IMR-90 (cell line): ENCODE measurements around the gene MT1X. TPM values are rescaled to one million over a fixed set of nuclear protein-coding genes. Genes with fewer than 3 reads are reported as not detected.

Experiments used
- ATAC-seq: fragments of 200-7000 bp; cut with Tn5 transposase; 2 replicates; pipeline ENCODE4 v1.9.1; 2020; ENCODE audit warnings: low read depth, mild to moderate bottlenecking, moderate library complexity
- BruUV-seq: library from RNA; stranded (reverse); fragments of 400-500 nt; replicated peaks from 2 replicates; lab custom pipeline; 2021; lab: Mats Ljungman, UMichigan
- CTCF ChIA-PET: fragments of 300-600 bp; formaldehyde crosslinking; extraction: SDS; loops from one replicate; lab custom pipeline; 2021; ENCODE audit warnings: antibody characterized with exemption; lab: Yijun Ruan, JAX
- POLR2A ChIA-PET: fragments of 300-600 bp; sonication (Branson Sonifier 250); formaldehyde crosslinking; loops from one replicate; lab custom pipeline; 2022; ENCODE audit warnings: antibody characterized with exemption; ENCODE audit not compliant: unreplicated experiment; lab: Charles Lee
- DNase-seq: peaks from one replicate; pipeline ENCODE4 v3.0.0; 2013
- H2AFZ ChIP-seq: replicated peaks from 2 replicates; pipeline ENCODE3; 2013; ENCODE audit warnings: low read length, mild to moderate bottlenecking; ENCODE audit not compliant: poor library complexity
- H2AK5ac ChIP-seq: 2 replicates; pipeline ENCODE4 v1.6.1; 2013; ENCODE audit warnings: low read depth, low read length, inconsistent platforms
- H2AK9ac ChIP-seq: replicated peaks from 2 replicates; pipeline ENCODE3; 2013; ENCODE audit warnings: mild to moderate bottlenecking, low read depth, low read length, moderate library complexity; ENCODE audit not compliant: poor library complexity
- H2BK120ac ChIP-seq: 2 replicates; pipeline ENCODE4 v1.6.1; 2013; ENCODE audit warnings: low read depth, low read length, inconsistent platforms
- H2BK15ac ChIP-seq: 3 replicates; pipeline ENCODE4 v1.6.1; 2013; ENCODE audit warnings: low read depth, low read length, inconsistent platforms
- H2BK20ac ChIP-seq: 2 replicates; pipeline ENCODE4 v1.6.1; 2013; ENCODE audit warnings: low read depth, mild to moderate bottlenecking, inconsistent platforms, low read length, moderate library complexity
- H2BK5ac ChIP-seq: 2 replicates; pipeline ENCODE4 v1.6.1; 2013; ENCODE audit warnings: mild to moderate bottlenecking, low read depth, low read length, inconsistent platforms; ENCODE audit not compliant: poor library complexity, severe bottlenecking
- H3K14ac ChIP-seq: replicated peaks from 2 replicates; pipeline ENCODE4 v1.6.1; 2013; ENCODE audit warnings: low read depth, low read length, inconsistent platforms
- H3K18ac ChIP-seq: 2 replicates; pipeline ENCODE4 v1.6.1; 2013; ENCODE audit warnings: low read depth, low read length, control low read depth
- H3K23ac ChIP-seq: 2 replicates; pipeline ENCODE4 v1.6.1; 2013; ENCODE audit warnings: low read depth, low read length, inconsistent platforms
- H3K27ac ChIP-seq: 2 replicates; pipeline ENCODE4 v1.5.1; 2013; ENCODE audit warnings: mild to moderate bottlenecking, control low read depth, low read length; ENCODE audit not compliant: insufficient read depth
- H3K27me3 ChIP-seq: 2 replicates; pipeline ENCODE4 v1.6.1; 2013; ENCODE audit warnings: low read length; ENCODE audit not compliant: control insufficient read depth, insufficient read depth
- H3K36me3 ChIP-seq: 2 replicates; pipeline ENCODE4 v1.6.1; 2013; ENCODE audit warnings: low read length, mixed read lengths; ENCODE audit not compliant: control insufficient read depth, insufficient read depth
- H3K4ac ChIP-seq: 2 replicates; pipeline ENCODE4 v1.6.1; 2013; ENCODE audit warnings: low read depth, low read length, inconsistent platforms
- H3K4me1 ChIP-seq: 2 replicates; pipeline ENCODE4 v1.6.1; 2013; ENCODE audit warnings: low read length, mixed read lengths; ENCODE audit not compliant: control insufficient read depth, insufficient read depth
- H3K4me2 ChIP-seq: 2 replicates; pipeline ENCODE4 v1.6.1; 2013; ENCODE audit warnings: low read depth, mild to moderate bottlenecking, control low read depth, low read length, moderate library complexity
- H3K4me3 ChIP-seq: 2 replicates; pipeline ENCODE4 v1.5.1; 2013; ENCODE audit warnings: low read depth, mild to moderate bottlenecking, control low read depth, low read length, moderate library complexity; ENCODE audit not compliant: insufficient read depth
- H3K56ac ChIP-seq: 2 replicates; pipeline ENCODE4 v1.6.1; 2013; ENCODE audit warnings: low read length, inconsistent platforms; ENCODE audit not compliant: insufficient read depth; ENCODE audit errors: extremely low read depth
- H3K79me1 ChIP-seq, 2 experiments: 2 replicates each; pipeline ENCODE4 v1.6.1; 2013; ENCODE audit warnings: low read length in 2 of 2, inconsistent platforms in 1 of 2, low read depth in 1 of 2
- H3K9ac ChIP-seq: 2 replicates; pipeline ENCODE4 v1.6.1; 2013; ENCODE audit warnings: low read depth, low read length, control low read depth
- H3K9me1 ChIP-seq: 2 replicates; pipeline ENCODE4 v1.6.1; 2013; ENCODE audit warnings: low read length, inconsistent platforms; ENCODE audit not compliant: insufficient read depth
- H3K9me3 ChIP-seq: 2 replicates; pipeline ENCODE4 v1.6.1; 2013; ENCODE audit warnings: low read length; ENCODE audit not compliant: control insufficient read depth, insufficient read depth
- H4K20me1 ChIP-seq: 2 replicates; pipeline ENCODE4 v1.6.1; 2013; ENCODE audit warnings: low read length, inconsistent platforms; ENCODE audit not compliant: insufficient read depth
- H4K5ac ChIP-seq: 2 replicates; pipeline ENCODE4 v1.6.1; 2013; ENCODE audit warnings: mild to moderate bottlenecking, low read depth, low read length, control low read depth
- H4K8ac ChIP-seq, 2 experiments: 2 replicates each; pipeline ENCODE4 v1.6.1; 2013; ENCODE audit warnings: low read depth in 2 of 2, low read length in 2 of 2, control low read depth in 1 of 2, inconsistent platforms in 1 of 2
- H4K91ac ChIP-seq: 2 replicates; pipeline ENCODE4 v1.6.1; 2013; ENCODE audit warnings: low read depth, low read length, inconsistent platforms; ENCODE audit not compliant: insufficient read depth
- BHLHE40 ChIP-seq: fragments of 150-350 bp; IDR thresholded peaks from 2 replicates; pipeline ENCODE4 v1.6.1; 2016; ENCODE audit warnings: mild to moderate bottlenecking, low read depth, low read length
- CEBPB ChIP-seq: IDR thresholded peaks from 2 replicates; pipeline ENCODE4 v1.6.1; 2012; ENCODE audit warnings: low read depth, low read length, improper control_type of control experiment
- NFE2L2 ChIP-seq: fragments of 150-350 bp; IDR thresholded peaks from 2 replicates; pipeline ENCODE4 v1.6.1; 2016; ENCODE audit warnings: low read depth, mild to moderate bottlenecking, low read length
- RFX5 ChIP-seq: IDR thresholded peaks from 2 replicates; pipeline ENCODE4 v1.8.0; 2012; ENCODE audit warnings: low read depth, mild to moderate bottlenecking, low read length, moderate library complexity
- SMC3 ChIP-seq: fragments of 150-350 bp; IDR thresholded peaks from 2 replicates; pipeline ENCODE4 v1.6.1; 2016; ENCODE audit warnings: low read depth, mild to moderate bottlenecking, antibody characterized with exemption, low read length, moderate library complexity
- WGBS, 2 experiments: methylation state at CpG; one replicate each; pipeline versions ENCODE4 v1.1.5 to v1.1.7; 2013; ENCODE audit warnings: missing lambda C conversion rate in 2 of 2; ENCODE audit not compliant: insufficient read length in 1 of 2; ENCODE audit errors: extremely low coverage in 2 of 2; 5-methylcytosine and 5-hydroxymethylcytosine counted together
- dilution Hi-C: fragments of 300-500 bp; cut with HindIII; formaldehyde crosslinking; loops from one replicate; pipeline ENCODE4 v1.14.3; 2018; ENCODE audit warnings: low sequenced_read_pairs; ENCODE audit not compliant: unreplicated experiment
- in situ Hi-C: fragments of 300-500 bp; cut with MboI; formaldehyde crosslinking; loops from 3 replicates; pipeline ENCODE4 v1.14.3; 2019; ENCODE audit warnings: low sequenced_read_pairs, inconsistent platforms, mixed read lengths
- intact Hi-C: fragments of 100-400 bp; cut with micrococcal nuclease; formaldehyde crosslinking; loops from 2 replicates; pipeline ENCODE4 v1.10.0; 2022
- polyA plus RNA-seq, 3 experiments: library from polyadenylated mRNA; depleted of rRNA; stranded (reverse); fragments of >200 nt; gene quantifications; 2 replicates each; pipeline ENCODE4 v1.2.3, GENCODE V29; 2012; ENCODE audit warnings: low replicate concordance in 1 of 3
- total RNA-seq: library from RNA; depleted of rRNA; stranded (reverse); fragments of >200 nt; gene quantifications from 2 replicates; pipeline ENCODE4 v1.2.3, GENCODE V29; 2012
- TF ChIP-seq, protein P1 (sequence below): fragments of 150-350 bp; IDR thresholded peaks from 2 replicates; pipeline ENCODE4 v1.6.1; 2016; ENCODE audit warnings: low read depth, mild to moderate bottlenecking, low read length, moderate library complexity, borderline replicate concordance
- TF ChIP-seq, protein P2 (sequence below): fragments of 150-350 bp; IDR thresholded peaks from 2 replicates; pipeline ENCODE4 v1.6.1; 2017; ENCODE audit warnings: mild to moderate bottlenecking, antibody characterized with exemption, low read length, low read depth

The MT1X gene
- total and polyA plus RNA-seq, 2 of the 4 experiments (the other 2 are of a cell fraction): 5.6 to 170 TPM

GRCh38 chr16:56697456-56698155 lies 15.3 kb downstream of the MT1X start:
- no peak overlapping the region for H3K4me2 ChIP-seq
- dilution Hi-C loops: no loop called here
- no peak overlapping the region for H2BK15ac ChIP-seq
- H3K9ac ChIP-seq: no peak overlapping the region
- no peak overlapping the region for H4K5ac ChIP-seq
- no peak overlapping the region for H3K4ac ChIP-seq
- H4K8ac ChIP-seq: no peak overlapping the region
- no peak overlapping the region for H2BK20ac ChIP-seq
- no peak overlapping the region for H2BK120ac ChIP-seq
- no peak overlapping the region for H2AFZ ChIP-seq
- H4K20me1 ChIP-seq: no peaks in the 10 kb centered on the region
- TF ChIP-seq RFX5: no peak
- TF ChIP-seq, protein P1, sequence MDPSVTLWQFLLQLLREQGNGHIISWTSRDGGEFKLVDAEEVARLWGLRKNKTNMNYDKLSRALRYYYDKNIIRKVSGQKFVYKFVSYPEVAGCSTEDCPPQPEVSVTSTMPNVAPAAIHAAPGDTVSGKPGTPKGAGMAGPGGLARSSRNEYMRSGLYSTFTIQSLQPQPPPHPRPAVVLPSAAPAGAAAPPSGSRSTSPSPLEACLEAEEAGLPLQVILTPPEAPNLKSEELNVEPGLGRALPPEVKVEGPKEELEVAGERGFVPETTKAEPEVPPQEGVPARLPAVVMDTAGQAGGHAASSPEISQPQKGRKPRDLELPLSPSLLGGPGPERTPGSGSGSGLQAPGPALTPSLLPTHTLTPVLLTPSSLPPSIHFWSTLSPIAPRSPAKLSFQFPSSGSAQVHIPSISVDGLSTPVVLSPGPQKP: no peak
- TF ChIP-seq BHLHE40: no peak
- no peak for TF ChIP-seq NFE2L2
- TF ChIP-seq CEBPB: no peak
- no peak for TF ChIP-seq SMC3
- TF ChIP-seq, protein P2, sequence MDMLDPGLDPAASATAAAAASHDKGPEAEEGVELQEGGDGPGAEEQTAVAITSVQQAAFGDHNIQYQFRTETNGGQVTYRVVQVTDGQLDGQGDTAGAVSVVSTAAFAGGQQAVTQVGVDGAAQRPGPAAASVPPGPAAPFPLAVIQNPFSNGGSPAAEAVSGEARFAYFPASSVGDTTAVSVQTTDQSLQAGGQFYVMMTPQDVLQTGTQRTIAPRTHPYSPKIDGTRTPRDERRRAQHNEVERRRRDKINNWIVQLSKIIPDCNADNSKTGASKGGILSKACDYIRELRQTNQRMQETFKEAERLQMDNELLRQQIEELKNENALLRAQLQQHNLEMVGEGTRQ: no peak
- POLR2A ChIA-PET: interaction anchor here (0.6 kb wide), 1 partner anchor 268 kb away, joined by 20 read pairs; no protein-coding TSS in a partner anchor
- H3K9me3 ChIP-seq: peaks cover 5% of the 10 kb centered on the region
- H2AK9ac ChIP-seq: no peak overlapping the region
- peaks cover 2% of the 10 kb centered on the region; the same call in 1 of the 2 replicates for H3K27me3 ChIP-seq
- H3K18ac ChIP-seq: no peak overlapping the region
- H3K56ac ChIP-seq: no peak overlapping the region
- ATAC-seq (no peak), DNase-seq (no peak)
- no peak overlapping the region for H3K27ac ChIP-seq
- H3K4me1 ChIP-seq: no peaks in the 10 kb centered on the region
- H3K4me3 ChIP-seq: no peak overlapping the region
- H3K36me3 ChIP-seq: no peaks in the 10 kb centered on the region
- no peak overlapping the region for H3K14ac ChIP-seq
- H3K23ac ChIP-seq: no peak overlapping the region
- H2BK5ac ChIP-seq: no peak overlapping the region
- no peak overlapping the region for H4K91ac ChIP-seq
- intact Hi-C loops: no loop called here
- no peaks in the 10 kb centered on the region; the same call in 1 of the 2 replicates for H3K9me1 ChIP-seq
- no peak overlapping the region for H2AK5ac ChIP-seq
- H3K79me1 ChIP-seq: no peaks in the 10 kb centered on the region
- in situ Hi-C loops: loop anchor here (10.0 kb wide), 1 partner anchor 213 kb away; no protein-coding TSS in a partner anchor
- 80% methylated on average over 1 of the region's 5 CpGs; no CpG with 5 or more reads in 1 of the 2 experiments for WGBS, 2 experiments
- CTCF ChIA-PET: no interaction called here
- no TSS peak for BruUV-seq
